Peyer's patch (tissue), 4 donors: Measurements from ENCODE around the gene RNF123.
"Not testable (repeated sequence)": the region's sequence is repeated elsewhere in the genome, so short reads cannot be mapped to it uniquely, and the experiment has no call there.

ENCODE experiments used
- POLR2A ChIP-seq, 2 donors: fragments of 450-650 bp; IDR thresholded peaks; one replicate each; pipeline ENCODE4 v1.5.1; 2017; ENCODE audit warnings: antibody characterized with exemption in 2 of 2, mild to moderate bottlenecking in 2 of 2, moderate library complexity in 2 of 2
- TF ChIP-seq, protein P1 (sequence below), 6 experiments: fragments of 450-650 bp in 4 of 6; fragments of 200-600 bp in 2 of 6; sonication (generic) in 1 of 6; IDR thresholded peaks; one replicate each; pipeline ENCODE4 v1.5.1; 2017 to 2019; ENCODE audit warnings: antibody characterized with exemption in 6 of 6, mild to moderate bottlenecking in 3 of 6, moderate library complexity in 1 of 6

DNA sequence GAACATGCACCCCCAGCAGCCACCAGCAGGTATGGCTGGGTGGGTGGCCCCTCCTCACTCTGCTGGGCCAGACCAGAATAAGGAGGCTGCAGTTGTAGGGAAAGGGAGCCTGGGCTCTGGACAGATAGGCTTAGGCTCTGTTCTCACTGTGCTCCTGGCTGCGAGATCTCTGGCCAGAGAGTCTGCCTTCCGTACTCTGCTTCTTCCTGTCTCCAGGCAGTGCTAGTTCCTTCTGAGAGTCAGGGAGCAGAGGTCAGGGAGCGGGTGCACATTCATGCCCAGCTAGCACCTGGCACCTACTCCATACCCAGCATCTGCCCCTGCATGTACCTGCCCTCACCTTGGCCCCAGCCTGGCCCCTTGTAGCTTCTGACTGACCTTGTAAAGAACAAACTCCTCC lies 2.1 kb downstream of the RNF123 start:
- TF ChIP-seq, protein P1, sequence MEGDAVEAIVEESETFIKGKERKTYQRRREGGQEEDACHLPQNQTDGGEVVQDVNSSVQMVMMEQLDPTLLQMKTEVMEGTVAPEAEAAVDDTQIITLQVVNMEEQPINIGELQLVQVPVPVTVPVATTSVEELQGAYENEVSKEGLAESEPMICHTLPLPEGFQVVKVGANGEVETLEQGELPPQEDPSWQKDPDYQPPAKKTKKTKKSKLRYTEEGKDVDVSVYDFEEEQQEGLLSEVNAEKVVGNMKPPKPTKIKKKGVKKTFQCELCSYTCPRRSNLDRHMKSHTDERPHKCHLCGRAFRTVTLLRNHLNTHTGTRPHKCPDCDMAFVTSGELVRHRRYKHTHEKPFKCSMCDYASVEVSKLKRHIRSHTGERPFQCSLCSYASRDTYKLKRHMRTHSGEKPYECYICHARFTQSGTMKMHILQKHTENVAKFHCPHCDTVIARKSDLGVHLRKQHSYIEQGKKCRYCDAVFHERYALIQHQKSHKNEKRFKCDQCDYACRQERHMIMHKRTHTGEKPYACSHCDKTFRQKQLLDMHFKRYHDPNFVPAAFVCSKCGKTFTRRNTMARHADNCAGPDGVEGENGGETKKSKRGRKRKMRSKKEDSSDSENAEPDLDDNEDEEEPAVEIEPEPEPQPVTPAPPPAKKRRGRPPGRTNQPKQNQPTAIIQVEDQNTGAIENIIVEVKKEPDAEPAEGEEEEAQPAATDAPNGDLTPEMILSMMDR (IDR thresholded peaks at IDR 0.05) = not testable (repeated sequence)
- TF ChIP-seq POLR2A (IDR thresholded peaks at IDR 0.05) = not testable (repeated sequence)
